Mammary epithelial cell (primary cell): ENCODE measurements around the gene CACNA1E.

Experiments used
- CTCF ChIP-seq, 2 donors: IDR thresholded peaks in 1 of 2; conservative IDR thresholded peaks in 1 of 2; 2 replicates each; pipeline ENCODE4 v1.5.1; 2011 to 2012; ENCODE audit warnings: inconsistent platforms in 2 of 2, low read length in 2 of 2, mild to moderate bottlenecking in 2 of 2, control low read depth in 1 of 2, low read depth in 1 of 2; ENCODE audit not compliant: insufficient read depth in 1 of 2; ENCODE audit errors: extremely low read depth in 1 of 2
- EZH2 ChIP-seq: IDR thresholded peaks from 2 replicates; pipeline ENCODE4 v1.6.1; 2012; ENCODE audit warnings: low read length, inconsistent platforms, borderline replicate concordance

GRCh38 chr1:181556631-181557030 lies 73.3 kb downstream of the CACNA1E start:
- no peak for TF ChIP-seq EZH2
- no peak for TF ChIP-seq CTCF (conservative IDR thresholded peaks at IDR 0.05 in 1 of 2, IDR thresholded peaks at IDR 0.05 in 1 of 2; ENCODE audit: extremely low read depth in 1 of 2, insufficient read depth in 1 of 2, low read depth in 1 of 2, low read length in 2 of 2)
